Measurements from ENCODE around the gene CADM1.

DNA sequence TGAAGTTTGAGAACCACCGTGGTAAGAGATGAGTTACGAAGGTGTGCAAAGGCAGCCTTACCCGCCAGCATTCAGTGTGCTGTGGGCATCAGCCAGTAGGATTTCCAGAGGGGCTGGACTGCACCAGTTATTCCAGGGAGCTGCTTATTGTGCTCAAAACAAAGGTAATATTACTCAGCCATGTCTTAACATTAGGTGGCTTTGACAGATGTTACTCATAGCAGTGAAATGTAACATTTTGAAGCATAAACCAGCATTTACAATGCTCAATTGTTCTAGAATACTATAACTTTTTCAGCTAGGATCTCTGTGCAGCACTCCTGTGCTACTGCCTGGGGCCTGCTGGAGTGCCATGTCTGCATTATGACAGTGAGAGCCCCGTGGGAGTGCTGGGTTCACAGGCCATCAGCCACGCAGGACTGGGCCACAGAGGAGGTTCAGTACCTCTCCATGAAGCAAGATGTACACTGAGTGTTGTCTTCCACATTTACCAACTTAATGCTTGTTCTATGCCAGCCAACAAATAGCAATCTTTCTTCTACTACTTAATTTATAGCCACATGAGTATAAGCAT is 238.1 kb downstream of the CADM1 start:
- TF ChIP-seq, protein P1, sequence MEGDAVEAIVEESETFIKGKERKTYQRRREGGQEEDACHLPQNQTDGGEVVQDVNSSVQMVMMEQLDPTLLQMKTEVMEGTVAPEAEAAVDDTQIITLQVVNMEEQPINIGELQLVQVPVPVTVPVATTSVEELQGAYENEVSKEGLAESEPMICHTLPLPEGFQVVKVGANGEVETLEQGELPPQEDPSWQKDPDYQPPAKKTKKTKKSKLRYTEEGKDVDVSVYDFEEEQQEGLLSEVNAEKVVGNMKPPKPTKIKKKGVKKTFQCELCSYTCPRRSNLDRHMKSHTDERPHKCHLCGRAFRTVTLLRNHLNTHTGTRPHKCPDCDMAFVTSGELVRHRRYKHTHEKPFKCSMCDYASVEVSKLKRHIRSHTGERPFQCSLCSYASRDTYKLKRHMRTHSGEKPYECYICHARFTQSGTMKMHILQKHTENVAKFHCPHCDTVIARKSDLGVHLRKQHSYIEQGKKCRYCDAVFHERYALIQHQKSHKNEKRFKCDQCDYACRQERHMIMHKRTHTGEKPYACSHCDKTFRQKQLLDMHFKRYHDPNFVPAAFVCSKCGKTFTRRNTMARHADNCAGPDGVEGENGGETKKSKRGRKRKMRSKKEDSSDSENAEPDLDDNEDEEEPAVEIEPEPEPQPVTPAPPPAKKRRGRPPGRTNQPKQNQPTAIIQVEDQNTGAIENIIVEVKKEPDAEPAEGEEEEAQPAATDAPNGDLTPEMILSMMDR (conservative IDR thresholded peaks at IDR 0.05; ENCODE audit: low read depth in 2 of 2): no peak
- TF ChIP-seq EZH2phosphoT487 (IDR thresholded peaks at IDR 0.05; ENCODE audit: unreplicated experiment): no peak
- no peak for TF ChIP-seq POLR2AphosphoS5 (IDR thresholded peaks at IDR 0.05; ENCODE audit: low read depth)
- no peak for TF ChIP-seq EZH2 (IDR thresholded peaks at IDR 0.05; ENCODE audit: low read depth, unreplicated experiment)
- TF ChIP-seq, protein P2, sequence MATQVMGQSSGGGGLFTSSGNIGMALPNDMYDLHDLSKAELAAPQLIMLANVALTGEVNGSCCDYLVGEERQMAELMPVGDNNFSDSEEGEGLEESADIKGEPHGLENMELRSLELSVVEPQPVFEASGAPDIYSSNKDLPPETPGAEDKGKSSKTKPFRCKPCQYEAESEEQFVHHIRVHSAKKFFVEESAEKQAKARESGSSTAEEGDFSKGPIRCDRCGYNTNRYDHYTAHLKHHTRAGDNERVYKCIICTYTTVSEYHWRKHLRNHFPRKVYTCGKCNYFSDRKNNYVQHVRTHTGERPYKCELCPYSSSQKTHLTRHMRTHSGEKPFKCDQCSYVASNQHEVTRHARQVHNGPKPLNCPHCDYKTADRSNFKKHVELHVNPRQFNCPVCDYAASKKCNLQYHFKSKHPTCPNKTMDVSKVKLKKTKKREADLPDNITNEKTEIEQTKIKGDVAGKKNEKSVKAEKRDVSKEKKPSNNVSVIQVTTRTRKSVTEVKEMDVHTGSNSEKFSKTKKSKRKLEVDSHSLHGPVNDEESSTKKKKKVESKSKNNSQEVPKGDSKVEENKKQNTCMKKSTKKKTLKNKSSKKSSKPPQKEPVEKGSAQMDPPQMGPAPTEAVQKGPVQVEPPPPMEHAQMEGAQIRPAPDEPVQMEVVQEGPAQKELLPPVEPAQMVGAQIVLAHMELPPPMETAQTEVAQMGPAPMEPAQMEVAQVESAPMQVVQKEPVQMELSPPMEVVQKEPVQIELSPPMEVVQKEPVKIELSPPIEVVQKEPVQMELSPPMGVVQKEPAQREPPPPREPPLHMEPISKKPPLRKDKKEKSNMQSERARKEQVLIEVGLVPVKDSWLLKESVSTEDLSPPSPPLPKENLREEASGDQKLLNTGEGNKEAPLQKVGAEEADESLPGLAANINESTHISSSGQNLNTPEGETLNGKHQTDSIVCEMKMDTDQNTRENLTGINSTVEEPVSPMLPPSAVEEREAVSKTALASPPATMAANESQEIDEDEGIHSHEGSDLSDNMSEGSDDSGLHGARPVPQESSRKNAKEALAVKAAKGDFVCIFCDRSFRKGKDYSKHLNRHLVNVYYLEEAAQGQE (IDR thresholded peaks at IDR 0.05; ENCODE audit: unreplicated experiment): no peak
- TF ChIP-seq CREB1 (CRISPR knock-in tag; IDR thresholded peaks at IDR 0.05; ENCODE audit: low read depth): no peak
- no peak for TF ChIP-seq ZNF331 (CRISPR knock-in tag; IDR thresholded peaks at IDR 0.05; ENCODE audit: low read depth)
- no peak for TF ChIP-seq NANOG (IDR thresholded peaks at IDR 0.05; ENCODE audit: borderline replicate concordance)
- TF ChIP-seq, protein P3, sequence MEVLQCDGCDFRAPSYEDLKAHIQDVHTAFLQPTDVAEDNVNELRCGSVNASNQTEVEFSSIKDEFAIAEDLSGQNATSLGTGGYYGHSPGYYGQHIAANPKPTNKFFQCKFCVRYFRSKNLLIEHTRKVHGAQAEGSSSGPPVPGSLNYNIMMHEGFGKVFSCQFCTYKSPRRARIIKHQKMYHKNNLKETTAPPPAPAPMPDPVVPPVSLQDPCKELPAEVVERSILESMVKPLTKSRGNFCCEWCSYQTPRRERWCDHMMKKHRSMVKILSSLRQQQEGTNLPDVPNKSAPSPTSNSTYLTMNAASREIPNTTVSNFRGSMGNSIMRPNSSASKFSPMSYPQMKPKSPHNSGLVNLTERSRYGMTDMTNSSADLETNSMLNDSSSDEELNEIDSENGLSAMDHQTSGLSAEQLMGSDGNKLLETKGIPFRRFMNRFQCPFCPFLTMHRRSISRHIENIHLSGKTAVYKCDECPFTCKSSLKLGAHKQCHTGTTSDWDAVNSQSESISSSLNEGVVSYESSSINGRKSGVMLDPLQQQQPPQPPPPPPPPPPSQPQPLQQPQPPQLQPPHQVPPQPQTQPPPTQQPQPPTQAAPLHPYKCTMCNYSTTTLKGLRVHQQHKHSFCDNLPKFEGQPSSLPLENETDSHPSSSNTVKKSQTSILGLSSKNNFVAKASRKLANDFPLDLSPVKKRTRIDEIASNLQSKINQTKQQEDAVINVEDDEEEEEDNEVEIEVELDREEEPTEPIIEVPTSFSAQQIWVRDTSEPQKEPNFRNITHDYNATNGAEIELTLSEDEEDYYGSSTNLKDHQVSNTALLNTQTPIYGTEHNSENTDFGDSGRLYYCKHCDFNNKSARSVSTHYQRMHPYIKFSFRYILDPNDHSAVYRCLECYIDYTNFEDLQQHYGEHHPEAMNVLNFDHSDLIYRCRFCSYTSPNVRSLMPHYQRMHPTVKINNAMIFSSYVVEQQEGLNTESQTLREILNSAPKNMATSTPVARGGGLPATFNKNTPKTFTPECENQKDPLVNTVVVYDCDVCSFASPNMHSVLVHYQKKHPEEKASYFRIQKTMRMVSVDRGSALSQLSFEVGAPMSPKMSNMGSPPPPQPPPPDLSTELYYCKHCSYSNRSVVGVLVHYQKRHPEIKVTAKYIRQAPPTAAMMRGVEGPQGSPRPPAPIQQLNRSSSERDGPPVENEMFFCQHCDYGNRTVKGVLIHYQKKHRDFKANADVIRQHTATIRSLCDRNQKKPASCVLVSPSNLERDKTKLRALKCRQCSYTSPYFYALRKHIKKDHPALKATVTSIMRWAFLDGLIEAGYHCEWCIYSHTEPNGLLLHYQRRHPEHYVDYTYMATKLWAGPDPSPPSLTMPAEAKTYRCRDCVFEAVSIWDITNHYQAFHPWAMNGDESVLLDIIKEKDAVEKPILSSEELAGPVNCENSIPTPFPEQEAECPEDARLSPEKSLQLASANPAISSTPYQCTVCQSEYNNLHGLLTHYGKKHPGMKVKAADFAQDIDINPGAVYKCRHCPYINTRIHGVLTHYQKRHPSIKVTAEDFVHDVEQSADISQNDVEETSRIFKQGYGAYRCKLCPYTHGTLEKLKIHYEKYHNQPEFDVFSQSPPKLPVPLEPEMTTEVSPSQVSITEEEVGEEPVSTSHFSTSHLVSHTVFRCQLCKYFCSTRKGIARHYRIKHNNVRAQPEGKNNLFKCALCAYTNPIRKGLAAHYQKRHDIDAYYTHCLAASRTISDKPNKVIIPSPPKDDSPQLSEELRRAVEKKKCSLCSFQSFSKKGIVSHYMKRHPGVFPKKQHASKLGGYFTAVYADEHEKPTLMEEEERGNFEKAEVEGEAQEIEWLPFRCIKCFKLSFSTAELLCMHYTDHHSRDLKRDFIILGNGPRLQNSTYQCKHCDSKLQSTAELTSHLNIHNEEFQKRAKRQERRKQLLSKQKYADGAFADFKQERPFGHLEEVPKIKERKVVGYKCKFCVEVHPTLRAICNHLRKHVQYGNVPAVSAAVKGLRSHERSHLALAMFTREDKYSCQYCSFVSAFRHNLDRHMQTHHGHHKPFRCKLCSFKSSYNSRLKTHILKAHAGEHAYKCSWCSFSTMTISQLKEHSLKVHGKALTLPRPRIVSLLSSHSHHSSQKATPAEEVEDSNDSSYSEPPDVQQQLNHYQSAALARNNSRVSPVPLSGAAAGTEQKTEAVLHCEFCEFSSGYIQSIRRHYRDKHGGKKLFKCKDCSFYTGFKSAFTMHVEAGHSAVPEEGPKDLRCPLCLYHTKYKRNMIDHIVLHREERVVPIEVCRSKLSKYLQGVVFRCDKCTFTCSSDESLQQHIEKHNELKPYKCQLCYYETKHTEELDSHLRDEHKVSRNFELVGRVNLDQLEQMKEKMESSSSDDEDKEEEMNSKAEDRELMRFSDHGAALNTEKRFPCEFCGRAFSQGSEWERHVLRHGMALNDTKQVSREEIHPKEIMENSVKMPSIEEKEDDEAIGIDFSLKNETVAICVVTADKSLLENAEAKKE (CRISPR knock-in tag; IDR thresholded peaks at IDR 0.05): no peak
- no peak for TF ChIP-seq JUNB (IDR thresholded peaks at IDR 0.05; ENCODE audit: unreplicated experiment)
- no peak for TF ChIP-seq STAT1 (IDR thresholded peaks at IDR 0.05; ENCODE audit: unreplicated experiment)
- TF ChIP-seq, protein P4, sequence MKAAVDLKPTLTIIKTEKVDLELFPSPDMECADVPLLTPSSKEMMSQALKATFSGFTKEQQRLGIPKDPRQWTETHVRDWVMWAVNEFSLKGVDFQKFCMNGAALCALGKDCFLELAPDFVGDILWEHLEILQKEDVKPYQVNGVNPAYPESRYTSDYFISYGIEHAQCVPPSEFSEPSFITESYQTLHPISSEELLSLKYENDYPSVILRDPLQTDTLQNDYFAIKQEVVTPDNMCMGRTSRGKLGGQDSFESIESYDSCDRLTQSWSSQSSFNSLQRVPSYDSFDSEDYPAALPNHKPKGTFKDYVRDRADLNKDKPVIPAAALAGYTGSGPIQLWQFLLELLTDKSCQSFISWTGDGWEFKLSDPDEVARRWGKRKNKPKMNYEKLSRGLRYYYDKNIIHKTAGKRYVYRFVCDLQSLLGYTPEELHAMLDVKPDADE (IDR thresholded peaks at IDR 0.05): no peak
